GM12891 (cell line): Measurements from ENCODE around the gene OR2T1.
A peak's percentile ranks its signal among the peaks of the same experiment; 100 is the strongest.
"Not testable (repeated sequence)": the region's sequence is repeated elsewhere in the genome, so short reads cannot be mapped to it uniquely, and the experiment has no call there.

ENCODE experiments used
- DNase-seq: peaks from one replicate; pipeline ENCODE4 v3.0.0; 2011; ENCODE audit warnings: low spot score; ENCODE audit not compliant: insufficient read length
- FAIRE-seq: peaks from 2 replicates; lab custom pipeline; 2011; peaks lifted over from hg19 to GRCh38; lab: Jason Lieb, UNC
- PAX5 ChIP-seq: IDR thresholded peaks from 2 replicates; pipeline ENCODE4 v1.6.1; 2011; ENCODE audit warnings: low read length, moderate library complexity, mild to moderate bottlenecking; ENCODE audit not compliant: insufficient read depth, severe bottlenecking
- POLR2A ChIP-seq: IDR thresholded peaks from 2 replicates; pipeline ENCODE4 v1.6.1; 2011; ENCODE audit warnings: low read depth, low read length, control low read depth
- POLR2AphosphoS5 ChIP-seq: IDR thresholded peaks from 2 replicates; pipeline ENCODE4 v1.6.1; 2011; ENCODE audit warnings: low read depth, low read length, control low read depth
- POU2F2 ChIP-seq: IDR thresholded peaks from 2 replicates; pipeline ENCODE4 v1.6.1; 2011; ENCODE audit warnings: low read depth, mild to moderate bottlenecking, control low read depth, low read length, moderate library complexity
- SPI1 ChIP-seq: IDR thresholded peaks from 2 replicates; pipeline ENCODE4 v1.6.1; 2011; ENCODE audit warnings: low read depth, low read length, control low read depth
- TAF1 ChIP-seq: IDR thresholded peaks from 2 replicates; pipeline ENCODE4 v1.6.1; 2011; ENCODE audit warnings: low read depth, low read length, control low read depth

OR2T1 gene

GRCh38 chr1:248388426-248388825 is 14.4 kb upstream of the OR2T1 start:
- no peak for FAIRE-seq

GRCh38 chr1:248393050-248393449 is 9.8 kb upstream of the OR2T1 start:
- no peak for FAIRE-seq
- no peak for TF ChIP-seq PAX5
- TF ChIP-seq POLR2AphosphoS5: no peak
- TF ChIP-seq SPI1: no peak
- DNase-seq: no peak

More at GRCh38 chr1:248388426-248388825, 14.4 kb upstream of the OR2T1 start:
- no peak for DNase-seq
- TF ChIP-seq SPI1 (no peak), POLR2AphosphoS5 (no peak), PAX5 (no peak), TAF1 (no peak), POLR2A (no peak), POU2F2 (no peak)

- FAIRE-seq (peak; percentile 100), DNase-seq (no peak)
- TF ChIP-seq PAX5: no peak
- TF ChIP-seq TAF1: no peak
- no peak for TF ChIP-seq POLR2AphosphoS5
- TF ChIP-seq POLR2A: no peak
- no peak for TF ChIP-seq POU2F2
- TF ChIP-seq SPI1: no peak
Observed at GRCh38 chr1:248404024-248404423, 1.2 kb downstream of the OR2T1 start.

GRCh38 chr1:248406721-248407692 is 4.2 kb downstream of the OR2T1 start:
- FAIRE-seq (peak; percentile 66), DNase-seq (no peak)
- TF ChIP-seq POU2F2 (0 out of 2 replicates have a peak, but pooled peaks have one; percentile 19), TAF1 (no peak)

- TF ChIP-seq PAX5: no peak
- no peak for TF ChIP-seq POLR2AphosphoS5
- no peak for TF ChIP-seq SPI1
- TF ChIP-seq TAF1: no peak
- TF ChIP-seq POLR2A: no peak
- no peak for TF ChIP-seq POU2F2
- DNase-seq: no peak
- FAIRE-seq: no peak
Observed at GRCh38 chr1:248416226-248416625, 13.4 kb downstream of the OR2T1 start.

GRCh38 chr1:248417854-248418253 is 15.0 kb downstream of the OR2T1 start:
- DNase-seq (no peak), FAIRE-seq (no peak)
- no peak for TF ChIP-seq POLR2A

GRCh38 chr1:248421384-248421783 is 18.5 kb downstream of the OR2T1 start:
- no peak for TF ChIP-seq TAF1
- TF ChIP-seq PAX5: no peak
- no peak for TF ChIP-seq POLR2A
- TF ChIP-seq POU2F2: no peak
- no peak for TF ChIP-seq POLR2AphosphoS5
- TF ChIP-seq SPI1: no peak
- DNase-seq (no peak), FAIRE-seq (no peak)

- not testable (repeated sequence) for FAIRE-seq, DNase-seq
Observed at GRCh38 chr1:248427526-248428191, 24.8 kb downstream of the OR2T1 start.

- peak; percentile 98 for FAIRE-seq
- not testable (repeated sequence) for DNase-seq
- peak; percentile 88 for TF ChIP-seq SPI1
Observed at GRCh38 chr1:248428192-248428533, 25.3 kb downstream of the OR2T1 start.

GRCh38 chr1:248431683-248432082 is 28.8 kb downstream of the OR2T1 start:
- not testable (repeated sequence) for DNase-seq
- FAIRE-seq: peak; percentile 86

GRCh38 chr1:248432201-248432600 is 29.4 kb downstream of the OR2T1 start:
- peak; percentile 90 for FAIRE-seq
- DNase-seq: not testable (repeated sequence)

GRCh38 chr1:248433811-248434415 is 31.1 kb downstream of the OR2T1 start:
- DNase-seq: not testable (repeated sequence)
- peak; percentile 47 for FAIRE-seq

- FAIRE-seq, DNase-seq: not testable (repeated sequence)
Observed at GRCh38 chr1:248434913-248435312, 32.1 kb downstream of the OR2T1 start.

- not testable (repeated sequence) for DNase-seq
- peak; percentile 93 for FAIRE-seq
Observed at GRCh38 chr1:248436303-248436702, 33.5 kb downstream of the OR2T1 start.

- DNase-seq: not testable (repeated sequence)
- peak; percentile 88 for FAIRE-seq
Observed at GRCh38 chr1:248438668-248439067, 35.8 kb downstream of the OR2T1 start.

- peak; percentile 92 for FAIRE-seq
- not testable (repeated sequence) for DNase-seq
Observed at GRCh38 chr1:248439283-248439682, 36.4 kb downstream of the OR2T1 start.
